Measurements from ENCODE around the gene NR5A1. TPM values are rescaled to one million over a fixed set of nuclear protein-coding genes. Genes with fewer than 3 reads are reported as not detected.

The NR5A1 gene
- total and polyA plus RNA-seq, 5 donors, result not detected

DNA sequence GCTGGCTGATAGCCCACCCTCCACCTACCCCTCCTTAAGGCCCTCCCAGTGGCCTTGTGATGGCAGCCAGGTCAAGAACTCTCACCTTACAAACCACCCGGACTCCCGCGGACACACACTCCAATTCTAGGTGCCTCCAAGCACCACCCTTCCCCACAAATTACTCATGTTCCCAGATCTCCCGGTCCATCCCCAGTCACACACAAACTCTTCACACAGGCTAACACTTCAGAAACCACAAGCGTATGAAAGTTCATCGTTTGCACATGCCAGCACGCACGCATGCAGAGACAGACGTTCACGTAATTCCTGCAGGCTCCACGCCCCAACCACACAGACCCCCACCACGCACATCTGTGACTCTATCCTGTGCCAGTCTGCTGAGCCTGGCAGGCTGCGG is 18.0 kb downstream of the NR5A1 start:
- no peak overlapping the region for H3K27ac ChIP-seq (ENCODE audit: low read length)
- no peaks in the 10 kb centered on the region for H3K27me3 ChIP-seq (ENCODE audit: control insufficient read depth, insufficient read depth)
- 71% methylated on average over 13 of the region's 13 CpGs for WGBS
- no peak overlapping the region for H3K4me3 ChIP-seq (ENCODE audit: low read length)
- H3K9me3 ChIP-seq (ENCODE audit: control insufficient read depth, low read length), result no peaks in the 10 kb centered on the region
- intact Hi-C loops (cut with DNase I), result no loop called here
- ATAC-seq (no peak), DNase-seq (no peak)
- H3K4me1 ChIP-seq (ENCODE audit: control insufficient read depth, insufficient read depth, low read length), result no peaks in the 10 kb centered on the region

DNA sequence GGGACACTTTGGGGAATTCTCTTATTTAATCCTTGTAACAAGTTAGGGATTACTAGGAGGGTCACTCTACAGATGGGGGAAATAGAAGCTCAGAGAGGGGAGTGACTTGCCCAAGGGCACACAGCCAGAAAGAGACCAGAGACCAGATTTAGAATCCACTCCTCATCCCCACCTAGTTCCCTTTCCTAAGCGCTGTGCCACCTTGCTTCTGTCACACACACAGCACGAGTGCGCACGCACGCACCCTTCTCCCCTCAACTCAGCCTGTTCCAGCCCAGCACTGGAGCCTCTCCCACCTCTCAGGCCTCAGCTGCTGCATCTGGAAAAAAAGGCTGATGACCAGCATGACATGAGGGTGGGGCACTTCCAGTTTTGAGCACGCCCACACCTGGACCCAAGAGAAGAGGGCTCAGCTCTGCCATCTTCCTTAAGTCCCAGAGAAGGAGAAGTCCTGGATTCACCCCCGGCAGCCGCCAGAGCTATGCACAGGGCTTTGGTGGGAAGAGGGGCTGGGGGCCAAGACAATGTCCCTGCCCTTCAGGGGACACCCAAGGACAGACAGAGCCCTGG is 18.5 kb downstream of the NR5A1 start:
- ATAC-seq, result no peak
- Histone ChIP-seq H3K27me3 (ENCODE audit: control insufficient read depth, insufficient read depth) (no peaks in the 10 kb centered on the region), H3K4me1 (ENCODE audit: control insufficient read depth, insufficient read depth, low read length) (no peaks in the 10 kb centered on the region), H3K9me3 (ENCODE audit: control insufficient read depth, low read length) (no peaks in the 10 kb centered on the region), H3K4me3 (ENCODE audit: low read length) (no peak overlapping the region), H3K27ac (ENCODE audit: low read length) (no peak overlapping the region)
- DNase-seq, result no peak
- 88% methylated on average over 8 of the region's 8 CpGs for whole genome bisulfite sequencing
- intact Hi-C loops (cut with DNase I), result no loop called here

DNA sequence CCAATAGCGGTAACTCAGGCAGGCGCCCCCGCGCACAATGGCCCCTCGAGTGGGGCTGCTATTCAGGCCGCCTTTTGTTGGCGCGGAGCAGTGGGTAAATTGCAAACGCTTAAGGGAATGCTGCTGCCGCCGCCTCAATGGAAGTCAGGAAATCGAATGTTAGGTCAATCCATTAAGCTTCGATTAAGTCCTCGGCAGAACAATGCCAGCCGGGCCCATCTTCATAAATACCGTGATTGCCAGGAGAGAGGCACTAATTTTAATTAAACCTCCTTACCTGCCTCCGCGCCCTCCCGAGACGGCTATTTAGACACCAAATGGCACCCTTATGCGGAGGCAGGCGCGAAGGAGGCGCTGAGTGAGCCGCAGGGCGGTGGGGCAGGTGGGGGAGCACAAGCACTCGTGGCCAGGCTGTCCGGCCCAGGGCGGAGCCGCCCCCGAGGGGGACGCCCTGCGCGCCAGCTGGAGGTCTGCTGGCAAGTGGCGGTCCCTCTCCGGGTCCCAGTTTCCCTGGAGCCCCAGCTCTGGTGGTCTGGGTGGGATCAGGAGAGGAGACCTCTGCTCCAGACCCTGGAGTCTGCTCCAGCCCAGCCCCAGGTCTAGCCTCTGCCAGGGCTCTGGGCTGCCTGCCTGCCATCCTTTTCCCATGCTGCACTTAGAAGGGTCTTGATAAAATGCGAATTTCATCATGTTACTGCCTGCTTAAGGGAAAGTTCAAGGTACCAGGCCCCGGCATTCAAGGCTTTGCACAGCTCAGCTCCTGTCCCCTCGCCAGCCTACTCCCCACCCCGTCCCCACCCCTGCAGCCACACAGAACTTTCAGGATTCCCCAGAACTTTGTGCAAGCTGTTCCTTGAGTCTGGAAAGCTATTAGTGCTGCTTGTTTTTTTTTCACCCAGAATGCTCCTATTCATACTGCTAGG is 19.7 kb downstream of the NR5A1 start:
- no peaks in the 10 kb centered on the region for H3K9me3 ChIP-seq (ENCODE audit: control insufficient read depth, low read length)
- WGBS, result 27% methylated on average over 40 of the region's 40 CpGs
- DNase-seq (peak in 1 of 3 donors; percentile 47), ATAC-seq (no peak)
- intact Hi-C loops (cut with DNase I), result no loop called here
- no peaks in the 10 kb centered on the region for H3K27me3 ChIP-seq (ENCODE audit: control insufficient read depth, insufficient read depth)
- no peak overlapping the region for H3K4me3 ChIP-seq (ENCODE audit: low read length)
- no peak overlapping the region for H3K27ac ChIP-seq (ENCODE audit: low read length)
- H3K4me1 ChIP-seq (ENCODE audit: control insufficient read depth, insufficient read depth, low read length), result no peaks in the 10 kb centered on the region

DNA sequence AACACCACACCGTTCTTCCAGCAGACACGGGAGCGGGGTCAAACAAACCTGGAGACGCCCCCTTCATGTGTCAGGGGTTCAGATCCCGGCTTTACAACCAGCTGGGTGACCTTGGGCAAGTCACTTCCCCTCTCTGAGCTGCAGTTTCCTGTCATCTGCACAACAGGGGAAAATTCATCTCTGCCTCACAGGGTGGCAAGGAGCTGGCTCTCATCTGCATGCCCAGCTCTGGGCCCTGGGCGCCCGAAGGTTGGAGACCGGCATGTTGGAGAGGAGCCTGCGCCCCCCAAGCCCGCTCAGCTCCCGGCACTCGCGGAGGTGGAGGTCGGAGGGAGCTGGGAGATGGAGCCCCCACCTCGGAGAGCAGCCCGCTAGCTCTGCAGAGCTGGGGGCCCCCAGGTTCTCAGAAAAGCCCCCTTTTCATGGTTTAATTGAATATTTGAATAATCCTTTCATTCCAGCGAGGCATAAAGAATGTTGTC is 20.4 kb downstream of the NR5A1 start:
- DNase-seq (peak in 1 of 3 donors; percentile 6), ATAC-seq (no peak)
- Histone ChIP-seq H3K4me3 (ENCODE audit: low read length) (no peak overlapping the region), H3K27me3 (ENCODE audit: control insufficient read depth, insufficient read depth) (no peaks in the 10 kb centered on the region), H3K27ac (ENCODE audit: low read length) (no peak overlapping the region), H3K9me3 (ENCODE audit: control insufficient read depth, low read length) (no peaks in the 10 kb centered on the region), H3K4me1 (ENCODE audit: control insufficient read depth, insufficient read depth, low read length) (no peaks in the 10 kb centered on the region)
- intact Hi-C loops (cut with DNase I), result no loop called here
- 41% methylated on average over 17 of the region's 17 CpGs for WGBS

DNA sequence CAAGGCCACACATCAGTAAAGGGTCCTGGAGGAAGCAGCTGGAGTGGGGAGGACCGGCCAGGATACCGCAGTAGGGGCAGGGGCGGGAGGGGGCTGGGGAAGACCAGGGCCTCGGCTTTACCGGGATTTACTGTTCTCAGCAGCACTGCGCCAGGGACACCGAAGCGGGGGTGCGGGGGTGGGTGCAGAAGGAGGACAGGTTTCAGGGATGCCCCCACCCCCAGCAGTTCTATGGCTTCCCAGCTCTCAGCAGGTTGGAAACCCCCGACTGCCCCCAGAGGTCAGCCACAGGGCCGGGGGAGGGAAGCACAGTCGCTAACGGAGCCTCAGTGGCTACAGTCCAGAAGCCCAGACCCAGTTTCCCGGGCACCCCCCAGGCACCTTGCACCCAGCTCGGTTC is 21.3 kb downstream of the NR5A1 start:
- intact Hi-C loops (cut with DNase I), result no loop called here
- DNase-seq, result peak in 2 of 3 donors; percentile 12 to 31

DNA sequence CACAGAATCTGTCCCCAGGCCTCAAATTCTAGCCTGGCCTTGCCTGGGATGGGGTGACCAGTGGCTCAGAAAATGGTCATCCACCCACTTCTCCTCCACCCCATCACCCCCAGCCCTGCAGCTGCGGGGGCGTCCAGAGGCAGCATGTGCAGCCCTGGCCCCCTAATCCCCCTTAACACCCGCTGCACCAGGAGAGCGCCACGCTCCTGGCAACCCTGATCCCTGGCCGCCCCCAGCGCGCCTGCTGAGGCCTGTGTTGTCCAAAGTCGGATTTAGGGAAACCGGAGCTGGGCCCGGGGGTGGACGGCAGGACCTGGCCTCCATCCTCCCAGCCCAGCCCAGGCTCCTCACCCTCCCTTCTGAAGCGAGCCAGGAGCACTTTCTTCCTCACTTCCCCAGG is 22.0 kb downstream of the NR5A1 start:
- no peaks in the 10 kb centered on the region for H3K27me3 ChIP-seq (ENCODE audit: control insufficient read depth, insufficient read depth)
- ATAC-seq, result no peak
- no peaks in the 10 kb centered on the region for H3K9me3 ChIP-seq (ENCODE audit: control insufficient read depth, low read length)
- intact Hi-C loops (cut with DNase I), result no loop called here
- WGBS, result 73% methylated on average over 13 of the region's 13 CpGs
- no peak overlapping the region for H3K27ac ChIP-seq (ENCODE audit: low read length)
- peak in 2 of 3 donors; percentile 38 to 47 for DNase-seq
- H3K4me1 ChIP-seq (ENCODE audit: control insufficient read depth, insufficient read depth, low read length), result no peaks in the 10 kb centered on the region
- H3K4me3 ChIP-seq (ENCODE audit: low read length), result no peak overlapping the region

More for the DNA sequence above, 21.3 kb downstream of the NR5A1 start:
- ATAC-seq, result no peak
- Histone ChIP-seq H3K27ac (ENCODE audit: low read length) (no peak overlapping the region), H3K27me3 (ENCODE audit: control insufficient read depth, insufficient read depth) (no peaks in the 10 kb centered on the region), H3K4me1 (ENCODE audit: control insufficient read depth, insufficient read depth, low read length) (no peaks in the 10 kb centered on the region), H3K9me3 (ENCODE audit: control insufficient read depth, low read length) (no peaks in the 10 kb centered on the region), H3K4me3 (ENCODE audit: low read length) (no peak overlapping the region)
- WGBS, result 56% methylated on average over 15 of the region's 15 CpGs

DNA sequence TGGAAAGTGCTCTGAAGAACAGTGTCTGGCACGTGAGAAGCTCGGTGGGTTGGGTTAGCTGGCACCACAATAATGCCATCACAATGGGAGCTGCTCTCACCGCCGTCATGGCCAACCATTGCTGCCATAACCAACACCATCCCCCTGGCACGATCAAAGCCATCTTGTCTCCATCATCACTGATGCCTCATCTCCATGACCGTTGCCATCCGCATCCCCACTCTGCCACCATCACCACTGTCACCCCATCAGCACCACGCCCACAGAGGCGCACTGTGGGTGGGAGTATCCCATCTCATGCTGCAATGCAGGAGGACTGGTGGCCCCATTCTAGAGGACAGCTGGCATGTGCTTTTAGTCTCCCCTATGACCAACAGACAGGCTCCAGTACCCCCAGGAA is 23.7 kb downstream of the NR5A1 start:
- H3K9me3 ChIP-seq (ENCODE audit: control insufficient read depth, low read length), result no peaks in the 10 kb centered on the region
- H3K4me1 ChIP-seq (ENCODE audit: control insufficient read depth, insufficient read depth, low read length), result no peaks in the 10 kb centered on the region
- DNase-seq (peak in 1 of 3 donors; percentile 13), ATAC-seq (no peak)
- no peak overlapping the region for H3K27ac ChIP-seq (ENCODE audit: low read length)
- no peaks in the 10 kb centered on the region for H3K27me3 ChIP-seq (ENCODE audit: control insufficient read depth, insufficient read depth)
- intact Hi-C loops (cut with DNase I), result no loop called here
- H3K4me3 ChIP-seq (ENCODE audit: low read length), result no peak overlapping the region
- WGBS, result 93% methylated on average over 9 of the region's 9 CpGs

DNA sequence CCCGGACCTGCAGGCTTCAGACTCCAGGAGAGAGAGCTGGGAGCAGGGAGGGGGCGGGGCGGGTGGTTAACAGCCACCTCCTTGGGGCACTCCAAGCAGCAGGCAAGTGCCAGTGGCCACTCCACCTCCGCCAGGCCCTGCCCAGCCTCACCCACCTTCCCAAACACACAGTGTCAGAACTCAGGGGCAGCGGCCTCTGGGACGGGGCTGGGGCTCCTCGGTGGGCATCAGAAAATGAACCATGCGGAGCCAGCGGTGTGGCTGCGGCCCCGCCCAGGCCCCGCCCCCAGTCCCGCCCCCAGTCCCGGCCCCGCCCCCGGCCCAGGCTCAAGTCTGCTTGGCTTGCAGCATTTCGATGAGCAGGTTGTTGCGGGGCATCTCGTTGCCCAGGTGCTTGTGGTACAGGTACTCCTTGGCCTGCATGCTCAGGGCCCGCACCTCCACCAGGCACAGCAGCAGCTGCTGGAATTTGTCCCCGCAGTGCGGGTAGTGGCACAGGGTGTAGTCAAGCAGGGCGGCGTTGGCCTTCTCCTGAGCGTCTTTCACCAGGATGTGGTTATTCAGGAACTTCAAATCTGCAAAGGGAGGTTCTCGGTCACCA is 24.7 kb downstream of the NR5A1 start:
- ATAC-seq, result no peak
- H3K4me1 ChIP-seq (ENCODE audit: control insufficient read depth, insufficient read depth, low read length), result no peaks in the 10 kb centered on the region
- peak in 1 of 3 donors; percentile 44 for DNase-seq
- 33% methylated on average over 26 of the region's 26 CpGs for WGBS
- H3K27ac ChIP-seq (ENCODE audit: low read length), result no peak overlapping the region
- no peak overlapping the region for H3K4me3 ChIP-seq (ENCODE audit: low read length)
- no peaks in the 10 kb centered on the region for H3K27me3 ChIP-seq (ENCODE audit: control insufficient read depth, insufficient read depth)
- intact Hi-C loops (cut with DNase I), result no loop called here
- H3K9me3 ChIP-seq (ENCODE audit: control insufficient read depth, low read length), result no peaks in the 10 kb centered on the region

DNA sequence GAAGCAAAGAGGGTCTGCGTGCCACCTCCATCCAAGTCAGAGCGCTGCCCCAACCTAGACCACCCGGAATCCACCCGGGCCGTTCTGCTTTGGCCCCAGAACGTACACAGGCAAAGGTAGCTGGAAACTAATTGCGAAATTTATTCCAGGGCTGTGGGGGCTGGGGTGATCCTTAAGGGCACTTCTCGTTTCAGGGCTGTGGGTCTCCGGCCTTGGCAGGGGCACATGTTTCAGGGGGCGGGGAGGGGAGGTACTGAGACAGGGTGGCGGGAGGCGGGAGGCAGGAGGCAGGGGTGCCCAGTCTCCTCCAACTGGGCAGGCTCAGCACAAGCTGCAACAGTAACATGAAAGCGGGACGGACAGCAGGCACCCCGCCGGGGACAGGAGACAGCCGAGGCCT is 26.1 kb downstream of the NR5A1 start:
- no peak overlapping the region for H3K4me3 ChIP-seq (ENCODE audit: low read length)
- intact Hi-C loops (cut with DNase I), result no loop called here
- no peaks in the 10 kb centered on the region for H3K9me3 ChIP-seq (ENCODE audit: control insufficient read depth, low read length)
- DNase-seq, result peak in 1 of 3 donors; percentile 39
- 65% methylated on average over 17 of the region's 17 CpGs for WGBS
- no peaks in the 10 kb centered on the region for H3K27me3 ChIP-seq (ENCODE audit: control insufficient read depth, insufficient read depth)
- no peak for ATAC-seq
- no peak overlapping the region for H3K27ac ChIP-seq (ENCODE audit: low read length)
- H3K4me1 ChIP-seq (ENCODE audit: control insufficient read depth, insufficient read depth, low read length), result no peaks in the 10 kb centered on the region

DNA sequence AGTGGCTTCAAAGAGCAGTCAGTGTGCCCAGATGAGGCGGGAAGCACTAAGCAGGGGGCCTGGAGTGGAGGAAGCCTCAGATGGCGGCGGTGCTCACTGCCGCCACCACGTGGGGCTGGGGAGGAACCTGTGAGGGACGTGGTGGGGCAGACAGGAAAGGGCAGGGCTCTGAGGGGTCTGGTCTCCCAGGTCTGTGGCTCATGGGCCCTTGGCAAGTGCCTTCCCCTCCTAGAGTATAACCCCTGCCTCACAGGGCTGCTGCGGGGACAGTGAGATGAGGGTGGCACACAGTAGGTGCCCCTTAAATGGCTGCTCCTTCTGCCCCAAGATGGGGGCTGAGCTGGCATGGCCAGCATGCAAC is 26.6 kb downstream of the NR5A1 start:
- 18% methylated on average over 7 of the region's 7 CpGs for WGBS
- Histone ChIP-seq H3K9me3 (ENCODE audit: control insufficient read depth, low read length) (no peaks in the 10 kb centered on the region), H3K4me1 (ENCODE audit: control insufficient read depth, insufficient read depth, low read length) (no peaks in the 10 kb centered on the region), H3K27me3 (ENCODE audit: control insufficient read depth, insufficient read depth) (no peaks in the 10 kb centered on the region), H3K4me3 (ENCODE audit: low read length) (no peak overlapping the region), H3K27ac (ENCODE audit: low read length) (no peak overlapping the region)
- ATAC-seq, result no peak
- DNase-seq, result peak in 1 of 3 donors; percentile 38
- intact Hi-C loops (cut with DNase I), result no loop called here
